Calu3 (cell line): ENCODE data around the gene CA9. TPM values are rescaled to one million over a fixed set of nuclear protein-coding genes. Genes with fewer than 3 reads are reported as not detected.

Experiments
- BruUV-seq: library from RNA; stranded (reverse); fragments of 400-500 nt; replicated peaks from 2 replicates; lab custom pipeline; 2021; lab: Mats Ljungman, UMichigan
- CTCF ChIA-PET: fragments of 300-600 bp; sonication (Branson Sonifier 250); formaldehyde crosslinking; loops from one replicate; lab custom pipeline; 2022; ENCODE audit warnings: antibody characterized with exemption; lab: Charles Lee
- DNase-seq: peaks from one replicate; pipeline ENCODE4 v3.0.0; 2022
- H3K27ac Mint-ChIP-seq: one replicate; pipeline ENCODE4 v1.8.0; 2022; ENCODE audit warnings: mixed read lengths; ENCODE audit not compliant: unreplicated experiment
- H3K27me3 Mint-ChIP-seq: one replicate; pipeline ENCODE4 v1.8.0; 2022; ENCODE audit warnings: mixed read lengths; ENCODE audit not compliant: unreplicated experiment
- H3K36me3 Mint-ChIP-seq: one replicate; pipeline ENCODE4 v1.8.0; 2022; ENCODE audit warnings: mild to moderate bottlenecking, moderate library complexity, mixed read lengths; ENCODE audit not compliant: insufficient read depth, unreplicated experiment
- H3K4me1 Mint-ChIP-seq: one replicate; pipeline ENCODE4 v1.8.0; 2022; ENCODE audit warnings: mild to moderate bottlenecking, low read depth, mixed read lengths; ENCODE audit not compliant: unreplicated experiment
- H3K4me3 Mint-ChIP-seq: one replicate; pipeline ENCODE4 v1.8.0; 2022; ENCODE audit warnings: mild to moderate bottlenecking, low read depth, moderate library complexity, mixed read lengths; ENCODE audit not compliant: unreplicated experiment
- H3K9me3 Mint-ChIP-seq: one replicate; pipeline ENCODE4 v1.8.0; 2022; ENCODE audit warnings: low read depth, mixed read lengths; ENCODE audit not compliant: unreplicated experiment
- intact Hi-C: fragments of 100-400 bp; cut with micrococcal nuclease; formaldehyde crosslinking; loops from one replicate; pipeline ENCODE4 v1.10.0; 2022; ENCODE audit not compliant: unreplicated experiment
- total RNA-seq: library from RNA; stranded (reverse); gene quantifications from 2 replicates; pipeline ENCODE4 v1.2.3, GENCODE V29; 2022
- TF ChIP-seq, protein P1 (sequence below): fragments of 200-600 bp; IDR thresholded peaks from one replicate; pipeline ENCODE4 v1.8.0; 2022; ENCODE audit warnings: antibody characterized with exemption; ENCODE audit not compliant: unreplicated experiment

CA9 gene
- total RNA-seq, 1 experiment from 2014 or later = 0.64 TPM

DNA sequence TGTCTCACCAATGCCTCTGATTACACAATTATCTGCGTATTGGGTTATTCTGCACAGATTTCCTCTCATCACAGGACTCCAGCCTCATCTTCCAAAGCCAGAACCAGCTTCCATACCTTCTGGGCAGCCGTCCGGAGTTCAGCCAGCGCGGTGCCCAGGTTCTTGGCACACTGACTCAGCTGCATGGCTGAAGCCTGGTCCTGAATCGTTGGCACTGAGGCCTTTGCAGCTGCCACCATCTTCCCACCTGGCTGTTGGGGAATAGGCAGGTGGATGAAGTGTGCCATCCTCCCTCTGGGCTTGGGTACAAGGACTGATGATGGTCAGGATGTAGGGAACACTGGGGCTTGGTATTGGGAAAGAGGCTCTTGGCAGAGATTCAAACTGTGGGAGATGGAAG lies 40.4 kb downstream of the CA9 start:
- no peak for DNase-seq
- intact Hi-C loops = no loop called here
- Mint-ChIP-seq H3K9me3 (no peaks in the 10 kb centered on the region), H3K4me1 (no peaks in the 10 kb centered on the region), H3K27me3 (no peaks in the 10 kb centered on the region), H3K36me3 (peaks cover 49% of the 10 kb centered on the region), H3K4me3 (no peak overlapping the region), H3K27ac (no peak overlapping the region)
- BruUV-seq = no TSS peak
- CTCF ChIA-PET = no interaction called here
- TF ChIP-seq, protein P1, sequence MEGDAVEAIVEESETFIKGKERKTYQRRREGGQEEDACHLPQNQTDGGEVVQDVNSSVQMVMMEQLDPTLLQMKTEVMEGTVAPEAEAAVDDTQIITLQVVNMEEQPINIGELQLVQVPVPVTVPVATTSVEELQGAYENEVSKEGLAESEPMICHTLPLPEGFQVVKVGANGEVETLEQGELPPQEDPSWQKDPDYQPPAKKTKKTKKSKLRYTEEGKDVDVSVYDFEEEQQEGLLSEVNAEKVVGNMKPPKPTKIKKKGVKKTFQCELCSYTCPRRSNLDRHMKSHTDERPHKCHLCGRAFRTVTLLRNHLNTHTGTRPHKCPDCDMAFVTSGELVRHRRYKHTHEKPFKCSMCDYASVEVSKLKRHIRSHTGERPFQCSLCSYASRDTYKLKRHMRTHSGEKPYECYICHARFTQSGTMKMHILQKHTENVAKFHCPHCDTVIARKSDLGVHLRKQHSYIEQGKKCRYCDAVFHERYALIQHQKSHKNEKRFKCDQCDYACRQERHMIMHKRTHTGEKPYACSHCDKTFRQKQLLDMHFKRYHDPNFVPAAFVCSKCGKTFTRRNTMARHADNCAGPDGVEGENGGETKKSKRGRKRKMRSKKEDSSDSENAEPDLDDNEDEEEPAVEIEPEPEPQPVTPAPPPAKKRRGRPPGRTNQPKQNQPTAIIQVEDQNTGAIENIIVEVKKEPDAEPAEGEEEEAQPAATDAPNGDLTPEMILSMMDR = no peak

DNA sequence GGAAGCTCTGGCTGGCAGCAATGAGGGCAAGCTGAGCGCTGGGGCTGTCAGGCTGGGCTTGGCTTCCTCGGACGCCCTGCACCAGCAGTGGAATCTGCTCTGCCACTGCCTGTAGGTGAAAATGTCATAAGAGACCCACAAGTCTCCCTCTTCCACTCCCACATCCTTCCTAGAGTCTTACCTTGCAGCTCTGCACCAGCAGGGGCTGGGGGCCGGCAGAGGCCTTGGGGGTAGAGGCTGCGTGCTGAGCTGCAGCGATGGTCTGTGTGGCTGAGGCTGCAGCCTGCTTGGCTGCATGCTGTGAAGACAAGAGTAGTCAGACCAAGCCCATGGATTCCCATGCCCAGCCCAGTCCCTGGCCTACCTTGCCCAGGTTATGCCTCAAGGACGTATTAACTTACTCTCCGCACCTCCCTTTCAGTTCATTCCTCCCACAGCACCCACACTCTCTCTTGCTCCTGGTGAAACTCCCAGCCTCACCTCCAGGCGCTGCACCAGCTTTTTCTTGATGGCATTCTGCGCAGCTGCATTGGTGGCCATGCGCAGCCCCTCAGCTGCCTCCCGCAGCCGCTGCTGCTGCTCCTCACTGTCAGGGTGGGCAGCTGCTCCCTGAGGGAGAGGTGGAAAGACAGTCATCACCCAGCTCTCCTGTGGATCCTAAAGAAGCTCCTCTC lies 41.0 kb downstream of the CA9 start:
- intact Hi-C loops = no loop called here
- CTCF ChIA-PET = no interaction called here
- no TSS peak for BruUV-seq
- Mint-ChIP-seq H3K4me1 (no peaks in the 10 kb centered on the region), H3K36me3 (peaks cover 44% of the 10 kb centered on the region), H3K4me3 (no peak overlapping the region), H3K27me3 (no peaks in the 10 kb centered on the region), H3K9me3 (no peaks in the 10 kb centered on the region), H3K27ac (no peak overlapping the region)
- no peak for DNase-seq
- TF ChIP-seq, protein P1 = no peak

GRCh38 chr9:35716230-35716629 lies 42.5 kb downstream of the CA9 start:
- Mint-ChIP-seq H3K4me1 (no peaks in the 10 kb centered on the region), H3K27ac (no peak overlapping the region), H3K9me3 (no peaks in the 10 kb centered on the region), H3K4me3 (no peak overlapping the region), H3K36me3 (peaks cover 44% of the 10 kb centered on the region), H3K27me3 (no peaks in the 10 kb centered on the region)
- no TSS peak for BruUV-seq
- no peak for DNase-seq
- CTCF ChIA-PET = no interaction called here
- intact Hi-C loops = no loop called here
- TF ChIP-seq, protein P1 = no peak

DNA sequence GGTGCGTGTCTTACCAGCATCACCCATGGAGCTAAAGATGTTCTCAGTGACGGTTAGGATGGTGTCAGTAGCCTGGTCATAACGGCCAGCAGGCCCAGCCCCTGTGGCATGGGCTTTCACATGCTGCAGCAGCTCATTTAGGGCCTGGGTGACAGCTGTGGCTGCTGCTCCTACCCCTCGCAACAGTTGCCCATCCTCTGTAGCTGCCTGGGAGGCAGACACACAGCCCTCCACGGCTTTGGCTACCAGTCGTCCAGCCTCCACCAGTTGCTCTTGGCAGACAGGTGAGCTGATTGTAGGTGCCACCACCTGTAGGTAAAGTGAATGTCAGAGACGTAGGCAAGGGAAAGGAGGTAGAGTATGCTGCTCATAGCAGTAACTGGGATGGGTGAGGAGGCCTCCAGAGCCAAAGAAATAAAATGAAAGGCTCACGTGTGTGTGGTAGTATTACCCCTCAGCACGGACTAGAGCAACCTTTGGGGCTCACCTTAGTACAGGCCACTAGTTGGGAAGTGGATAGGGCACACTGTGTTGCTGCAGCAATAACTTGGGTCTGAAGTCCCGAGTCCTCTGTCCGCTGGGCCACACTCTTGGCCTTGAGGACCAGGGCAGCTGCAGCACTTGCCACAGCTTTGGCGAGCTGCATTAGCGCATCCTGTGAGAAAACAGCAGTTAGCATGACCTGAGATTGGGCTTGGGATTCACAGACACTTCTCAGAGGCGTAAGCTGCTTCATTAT lies 43.6 kb downstream of the CA9 start:
- TF ChIP-seq, protein P1 = no peak
- CTCF ChIA-PET = no interaction called here
- no peak for DNase-seq
- Mint-ChIP-seq H3K9me3 (no peaks in the 10 kb centered on the region), H3K27me3 (no peaks in the 10 kb centered on the region), H3K27ac (no peak overlapping the region), H3K36me3 (peaks cover 37% of the 10 kb centered on the region), H3K4me1 (no peaks in the 10 kb centered on the region), H3K4me3 (no peak overlapping the region)
- intact Hi-C loops = no loop called here
- no TSS peak for BruUV-seq
